ENCODE data around the gene LRP1B. TPM values are rescaled to one million over a fixed set of nuclear protein-coding genes. Genes with fewer than 3 reads are reported as not detected.

Gene LRP1B
- total and polyA plus RNA-seq, 5 donors from 2014 or later: not detected

DNA sequence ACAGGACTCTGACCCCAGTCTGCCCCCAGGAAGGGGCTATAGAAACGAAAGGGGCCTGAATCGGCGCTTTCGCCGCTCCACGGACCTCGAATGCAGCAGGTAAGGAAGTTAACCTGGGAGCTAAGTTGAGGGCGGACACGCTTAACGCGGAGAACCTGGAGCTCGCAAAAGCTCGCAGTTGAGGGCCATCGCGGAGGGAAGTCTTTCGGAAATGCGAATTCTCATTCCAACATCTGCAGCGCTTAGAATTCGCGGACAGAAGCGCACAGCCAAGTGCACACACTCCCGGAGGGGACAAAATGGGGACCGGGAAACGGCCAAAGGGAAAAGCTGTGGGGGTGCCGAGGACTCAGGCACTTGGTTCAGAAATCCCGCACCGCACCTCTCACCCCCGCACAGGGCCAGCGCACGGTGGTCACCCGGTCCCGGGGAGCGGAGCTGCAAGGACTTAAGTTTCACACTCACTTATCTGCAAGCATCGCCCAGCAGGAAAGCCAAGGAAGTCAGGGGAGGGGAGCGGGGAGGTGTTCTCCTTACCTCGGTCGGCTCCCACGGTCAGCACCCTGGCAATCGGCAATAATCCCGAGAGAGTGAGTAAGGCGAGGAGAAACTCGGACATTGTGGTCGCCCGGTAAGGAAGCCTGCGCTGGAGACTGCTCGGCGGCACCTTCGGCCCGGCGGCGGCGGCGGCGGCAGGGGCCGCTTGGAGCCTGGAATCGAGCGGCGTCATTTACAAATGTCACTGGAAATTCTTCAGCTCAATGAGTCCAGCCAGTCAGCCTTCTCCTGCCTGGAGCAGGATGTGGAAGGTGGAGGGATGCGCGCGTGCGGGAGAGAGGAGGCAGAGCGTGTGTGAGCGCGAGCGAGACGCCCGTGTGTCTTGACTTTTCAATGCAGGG lies 456 bp downstream of the LRP1B start:
- DNase-seq (peak in 1 of 3 donors; percentile 7), ATAC-seq (ENCODE audit: low read depth in 2 of 2) (no peak)
- peak overlapping the region in 1 of 4 donors; percentile 43 for H3K4me3 Mint-ChIP-seq
- H3K27me3 ChIP-seq (ENCODE audit: control insufficient read depth, insufficient read depth, low read length): no peaks in the 10 kb centered on the region
- H3K4me3 ChIP-seq (ENCODE audit: low read depth, low read length): no peak overlapping the region
- H3K36me3 Mint-ChIP-seq: no peaks in the 10 kb centered on the region
- no peaks in the 10 kb centered on the region for H3K4me1 ChIP-seq (ENCODE audit: control insufficient read depth, insufficient read depth, low read length, poor library complexity, severe bottlenecking)
- no peak overlapping the region for H3K27ac Mint-ChIP-seq
- H3K36me3 ChIP-seq (ENCODE audit: control insufficient read depth, insufficient read depth, low read length): no peaks in the 10 kb centered on the region
- H3K27me3 Mint-ChIP-seq: peaks cover 20% of the 10 kb centered on the region
- peaks cover 0 to 3% (median 0%) of the 10 kb centered on the region in 7 donors for H3K9me3 Mint-ChIP-seq
- no peaks in the 10 kb centered on the region for H3K9me3 ChIP-seq (ENCODE audit: control insufficient read depth in 2 of 2, low read length in 2 of 2)
- peaks cover 0 to 2% (median 0%) of the 10 kb centered on the region in 4 donors for H3K4me1 Mint-ChIP-seq
- no peak overlapping the region for H3K27ac ChIP-seq (ENCODE audit: insufficient read depth, low read length, poor library complexity, severe bottlenecking)

GRCh38 chr2:142128105-142128504 lies 2.7 kb downstream of the LRP1B start:
- Histone ChIP-seq H3K36me3 (ENCODE audit: control insufficient read depth, insufficient read depth, low read length) (no peaks in the 10 kb centered on the region), H3K9me3 (ENCODE audit: control insufficient read depth in 2 of 2, low read length in 2 of 2) (no peaks in the 10 kb centered on the region), H3K4me1 (ENCODE audit: control insufficient read depth, insufficient read depth, low read length, poor library complexity, severe bottlenecking) (no peaks in the 10 kb centered on the region), H3K4me3 (ENCODE audit: low read depth, low read length) (no peak overlapping the region), H3K27ac (ENCODE audit: insufficient read depth, low read length, poor library complexity, severe bottlenecking) (no peak overlapping the region), H3K27me3 (ENCODE audit: control insufficient read depth, insufficient read depth, low read length) (no peaks in the 10 kb centered on the region)
- ATAC-seq (ENCODE audit: low read depth in 2 of 2) (no peak), DNase-seq (no peak)
- Mint-ChIP-seq H3K36me3 (no peaks in the 10 kb centered on the region), H3K4me3 (no peak overlapping the region), H3K4me1 (peaks cover 0 to 2% (median 0%) of the 10 kb centered on the region in 4 donors), H3K9me3 (peaks cover 0 to 3% (median 0%) of the 10 kb centered on the region in 7 donors), H3K27ac (no peak overlapping the region), H3K27me3 (peaks cover 20% of the 10 kb centered on the region)

DNA sequence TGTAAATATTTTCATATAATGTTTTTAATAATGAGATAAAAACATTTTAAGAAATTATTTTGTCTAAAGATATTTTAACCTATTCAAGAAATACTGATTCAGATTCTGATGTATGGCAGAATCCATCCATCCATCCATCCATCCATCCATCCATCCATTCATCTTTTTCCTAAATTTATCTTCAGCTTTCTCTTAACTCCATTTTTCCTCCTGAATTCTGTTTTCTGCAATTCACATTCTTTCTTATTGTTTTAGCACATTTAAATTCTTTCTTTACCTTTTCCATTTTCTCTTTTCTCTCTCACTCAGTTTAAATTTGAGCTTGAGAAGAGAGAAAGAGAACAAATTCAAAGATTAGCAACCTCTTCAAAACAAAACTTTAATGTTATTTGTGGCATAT lies 3.6 kb downstream of the LRP1B start:
- Histone ChIP-seq H3K9me3 (ENCODE audit: control insufficient read depth in 2 of 2, low read length in 2 of 2) (no peaks in the 10 kb centered on the region), H3K27ac (ENCODE audit: insufficient read depth, low read length, poor library complexity, severe bottlenecking) (no peak overlapping the region), H3K4me3 (ENCODE audit: low read depth, low read length) (no peak overlapping the region), H3K4me1 (ENCODE audit: control insufficient read depth, insufficient read depth, low read length, poor library complexity, severe bottlenecking) (no peaks in the 10 kb centered on the region), H3K27me3 (ENCODE audit: control insufficient read depth, insufficient read depth, low read length) (no peaks in the 10 kb centered on the region), H3K36me3 (ENCODE audit: control insufficient read depth, insufficient read depth, low read length) (no peaks in the 10 kb centered on the region)
- H3K4me1 Mint-ChIP-seq: peaks cover 0 to 2% (median 0%) of the 10 kb centered on the region in 4 donors
- H3K9me3 Mint-ChIP-seq: peaks cover 0 to 3% (median 0%) of the 10 kb centered on the region in 7 donors
- H3K36me3 Mint-ChIP-seq: no peaks in the 10 kb centered on the region
- no peak overlapping the region for H3K27ac Mint-ChIP-seq
- DNase-seq (no peak), ATAC-seq (ENCODE audit: low read depth in 2 of 2) (no peak)
- peaks cover 20% of the 10 kb centered on the region for H3K27me3 Mint-ChIP-seq
- no peak overlapping the region for H3K4me3 Mint-ChIP-seq

GRCh38 chr2:142124706-142125105 lies 6.1 kb downstream of the LRP1B start:
- Mint-ChIP-seq H3K9me3 (peaks cover 0 to 9% (median 1%) of the 10 kb centered on the region in 7 donors), H3K4me1 (no peaks in the 10 kb centered on the region), H3K36me3 (no peaks in the 10 kb centered on the region)

DNA sequence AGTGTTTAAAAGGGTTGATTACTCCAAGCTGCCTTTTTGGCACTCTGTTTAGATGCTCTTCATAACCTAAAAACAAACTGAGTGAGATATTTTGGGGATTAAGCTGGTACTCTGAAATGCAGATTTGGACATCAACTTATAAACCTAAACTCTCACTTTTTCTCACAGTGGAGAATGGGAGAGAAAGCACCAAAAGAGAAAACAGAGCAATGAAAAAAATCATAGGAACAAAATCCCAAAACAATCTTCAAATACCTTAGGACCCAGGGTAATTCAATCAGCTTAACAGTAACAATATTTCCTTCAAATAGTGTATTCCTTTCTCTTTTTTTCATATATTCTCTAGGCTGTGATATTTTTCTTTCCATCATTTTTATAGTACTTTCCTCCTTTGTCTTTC lies 11.5 kb downstream of the LRP1B start:
- Mint-ChIP-seq H3K9me3 (peaks cover 1 to 9% (median 3%) of the 10 kb centered on the region in 7 donors), H3K4me3 (no peak overlapping the region), H3K36me3 (no peaks in the 10 kb centered on the region), H3K27me3 (no peaks in the 10 kb centered on the region), H3K27ac (no peak overlapping the region), H3K4me1 (no peaks in the 10 kb centered on the region)
- Histone ChIP-seq H3K27ac (ENCODE audit: insufficient read depth, low read length, poor library complexity, severe bottlenecking) (no peak overlapping the region), H3K36me3 (ENCODE audit: control insufficient read depth, insufficient read depth, low read length) (no peaks in the 10 kb centered on the region), H3K27me3 (ENCODE audit: control insufficient read depth, insufficient read depth, low read length) (no peaks in the 10 kb centered on the region), H3K4me1 (ENCODE audit: control insufficient read depth, insufficient read depth, low read length, poor library complexity, severe bottlenecking) (no peaks in the 10 kb centered on the region), H3K4me3 (ENCODE audit: low read depth, low read length) (no peak overlapping the region), H3K9me3 (ENCODE audit: control insufficient read depth in 2 of 2, low read length in 2 of 2) (no peaks in the 10 kb centered on the region)
- DNase-seq (no peak), ATAC-seq (ENCODE audit: low read depth in 2 of 2) (no peak)

More at GRCh38 chr2:142124706-142125105, 6.1 kb downstream of the LRP1B start:
- H3K27ac Mint-ChIP-seq: no peak overlapping the region
- no peak overlapping the region for H3K27ac ChIP-seq (ENCODE audit: insufficient read depth, low read length, poor library complexity, severe bottlenecking)
- H3K4me1 ChIP-seq (ENCODE audit: control insufficient read depth, insufficient read depth, low read length, poor library complexity, severe bottlenecking): no peaks in the 10 kb centered on the region
- no peaks in the 10 kb centered on the region for H3K9me3 ChIP-seq (ENCODE audit: control insufficient read depth in 2 of 2, low read length in 2 of 2)
- no peaks in the 10 kb centered on the region for H3K36me3 ChIP-seq (ENCODE audit: control insufficient read depth, insufficient read depth, low read length)
- H3K4me3 Mint-ChIP-seq: no peak overlapping the region
- ATAC-seq (ENCODE audit: low read depth in 2 of 2): no peak
- no peaks in the 10 kb centered on the region for H3K27me3 ChIP-seq (ENCODE audit: control insufficient read depth, insufficient read depth, low read length)
- no peak for DNase-seq
- H3K4me3 ChIP-seq (ENCODE audit: low read depth, low read length): no peak overlapping the region
- peaks cover 9% of the 10 kb centered on the region for H3K27me3 Mint-ChIP-seq

DNA sequence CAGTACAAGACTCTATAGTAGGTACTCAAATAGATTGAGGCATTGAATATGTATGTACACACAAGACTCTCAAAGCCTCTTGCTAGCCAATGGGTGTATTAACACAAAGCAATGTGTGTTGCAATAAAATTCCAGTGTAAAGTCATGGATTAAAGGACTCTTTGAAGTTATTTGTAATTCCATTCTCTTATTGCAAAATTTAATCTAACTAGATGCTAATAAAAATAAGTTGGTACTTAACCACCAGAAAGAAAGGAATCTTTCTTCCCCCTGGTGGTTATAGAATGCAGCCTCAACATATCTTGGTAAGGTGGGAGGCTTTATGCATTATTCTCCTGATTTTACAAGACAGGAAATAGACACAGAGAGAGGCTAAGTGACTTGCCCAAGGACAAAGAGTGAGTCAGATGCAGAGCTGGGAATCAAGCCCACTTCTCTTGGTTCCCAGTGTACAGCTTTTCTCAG lies 18.0 kb downstream of the LRP1B start:
- Mint-ChIP-seq H3K4me1 (no peaks in the 10 kb centered on the region), H3K36me3 (no peaks in the 10 kb centered on the region), H3K27me3 (no peaks in the 10 kb centered on the region), H3K4me3 (no peak overlapping the region), H3K9me3 (peaks cover 2 to 9% (median 3%) of the 10 kb centered on the region in 7 donors), H3K27ac (no peak overlapping the region)
- H3K27me3 ChIP-seq (ENCODE audit: control insufficient read depth, insufficient read depth, low read length): no peaks in the 10 kb centered on the region
- no peaks in the 10 kb centered on the region for H3K4me1 ChIP-seq (ENCODE audit: control insufficient read depth, insufficient read depth, low read length, poor library complexity, severe bottlenecking)
- H3K4me3 ChIP-seq (ENCODE audit: low read depth, low read length): no peak overlapping the region
- no peaks in the 10 kb centered on the region for H3K36me3 ChIP-seq (ENCODE audit: control insufficient read depth, insufficient read depth, low read length)
- no peak overlapping the region for H3K27ac ChIP-seq (ENCODE audit: insufficient read depth, low read length, poor library complexity, severe bottlenecking)
- H3K9me3 ChIP-seq (ENCODE audit: control insufficient read depth in 2 of 2, low read length in 2 of 2): no peaks in the 10 kb centered on the region
- ATAC-seq (ENCODE audit: low read depth in 2 of 2): no peak
- DNase-seq: no peak

- no peaks in the 10 kb centered on the region for H3K27me3 Mint-ChIP-seq
- H3K4me3 Mint-ChIP-seq: no peak overlapping the region
- H3K9me3 Mint-ChIP-seq: peaks cover 0 to 8% (median 1%) of the 10 kb centered on the region in 7 donors
- Histone ChIP-seq H3K27me3 (ENCODE audit: control insufficient read depth, insufficient read depth, low read length) (no peaks in the 10 kb centered on the region), H3K4me3 (ENCODE audit: low read depth, low read length) (no peak overlapping the region), H3K27ac (ENCODE audit: insufficient read depth, low read length, poor library complexity, severe bottlenecking) (no peak overlapping the region), H3K36me3 (ENCODE audit: control insufficient read depth, insufficient read depth, low read length) (no peaks in the 10 kb centered on the region), H3K9me3 (ENCODE audit: control insufficient read depth in 2 of 2, low read length in 2 of 2) (no peaks in the 10 kb centered on the region), H3K4me1 (ENCODE audit: control insufficient read depth, insufficient read depth, low read length, poor library complexity, severe bottlenecking) (no peaks in the 10 kb centered on the region)
- H3K4me1 Mint-ChIP-seq: no peaks in the 10 kb centered on the region
- no peak overlapping the region for H3K27ac Mint-ChIP-seq
- ATAC-seq (ENCODE audit: low read depth in 2 of 2): no peak
- DNase-seq: no peak
- no peaks in the 10 kb centered on the region for H3K36me3 Mint-ChIP-seq
Observed at GRCh38 chr2:142104134-142104758, 26.6 kb downstream of the LRP1B start.

Measured in CD4-positive, CD25-positive, alpha-beta regulatory T cell (primary cell).